Stimulated activated CD4-positive, alpha-beta T cell treated with anti-CD3 and anti-CD28 coated beads, Interleukin-4, amount 100 ng/mL, for 4 hours (primary cell): ENCODE measurements around the gene NDRG3.

ENCODE experiments used
- DNase-seq, 2 experiments: peaks; one replicate each; pipeline ENCODE4 v3.0.0-alpha.2; 2020

The NDRG3 gene

GRCh38 chr20:36745927-36746659 lies at the start of gene NDRG3:
Gene NDRG3, minus strand, starts transcription at chr20:36746090. Its CDS starts 24,355 bp downstream, at chr20:36721735.
- peak; percentile 86 to 92 for DNase-seq

- DNase-seq, result no peak
Observed at GRCh38 chr20:36794116-36794474, 48.2 kb upstream of the NDRG3 start.

GRCh38 chr20:36793294-36794115 lies 47.6 kb upstream of the NDRG3 start:
- DNase-seq, result no peak

GRCh38 chr20:36792422-36792821 lies 46.5 kb upstream of the NDRG3 start:
- no peak for DNase-seq

GRCh38 chr20:36791862-36792261 lies 46.0 kb upstream of the NDRG3 start:
- DNase-seq, result no peak

GRCh38 chr20:36786663-36787062 lies 40.8 kb upstream of the NDRG3 start:
- no peak for DNase-seq

- no peak for DNase-seq
Observed at GRCh38 chr20:36786246-36786645, 40.4 kb upstream of the NDRG3 start.

DNA sequence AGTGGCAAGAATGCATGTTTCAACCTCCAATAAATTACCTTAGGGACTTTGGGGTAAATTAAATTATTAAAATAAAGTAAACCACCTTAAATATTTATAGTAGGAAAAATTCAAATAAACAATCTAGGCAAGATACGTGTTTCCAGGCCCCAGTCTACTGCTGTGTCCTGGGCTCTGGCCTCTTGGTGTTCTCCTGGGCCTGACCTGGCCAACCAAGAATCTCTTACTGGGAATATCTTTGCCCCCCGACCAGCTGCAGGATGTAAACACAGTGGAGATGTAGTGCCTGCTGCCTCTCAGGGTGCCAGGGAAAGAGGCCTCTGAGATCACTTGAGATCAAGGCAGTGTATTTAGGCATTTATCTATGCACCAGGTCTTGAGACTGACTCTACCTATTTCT lies 39.4 kb upstream of the NDRG3 start:
- no peak for DNase-seq

DNA sequence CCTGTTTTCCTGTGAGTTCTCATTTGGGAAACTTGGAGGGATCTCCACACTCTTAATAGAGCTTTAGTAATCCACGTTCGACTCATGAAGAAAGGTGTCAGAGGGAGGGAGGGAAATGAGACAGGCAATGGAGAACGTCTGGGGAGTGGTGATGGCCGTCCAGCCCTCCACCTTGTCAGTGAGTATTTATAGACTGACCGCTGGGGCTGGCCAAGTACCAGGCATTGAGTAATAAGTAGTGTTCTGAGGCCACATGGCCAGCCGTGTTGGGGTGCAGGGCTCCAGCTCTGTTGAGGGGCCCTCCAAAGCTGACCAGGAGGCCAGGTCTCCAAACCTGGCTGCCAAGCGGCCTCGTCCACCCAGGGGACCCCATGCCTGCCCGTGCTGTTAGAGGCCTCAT lies 39.0 kb upstream of the NDRG3 start:
- DNase-seq, result no peak

DNA sequence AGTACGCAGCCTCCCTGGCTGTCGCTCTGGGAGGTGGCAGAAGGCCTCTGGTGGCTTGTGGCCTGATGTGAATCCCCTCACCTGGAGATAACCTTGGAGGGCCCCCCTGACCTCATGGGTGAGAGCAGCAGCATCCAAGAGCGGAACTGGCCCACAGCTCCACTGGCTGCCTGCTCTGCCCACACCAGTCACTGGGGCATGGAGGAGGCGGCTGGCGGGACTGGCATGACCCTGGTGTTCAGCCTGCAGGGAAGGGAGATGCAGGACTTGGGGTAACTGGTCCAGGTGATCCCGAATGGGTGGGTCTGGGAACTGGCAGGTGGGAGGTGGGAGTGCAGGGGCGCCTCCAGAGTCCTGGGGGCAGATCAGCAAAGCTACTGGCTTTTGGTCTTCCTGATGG lies 38.2 kb upstream of the NDRG3 start:
- no peak for DNase-seq

GRCh38 chr20:36779656-36780025 lies 33.8 kb upstream of the NDRG3 start:
- DNase-seq, result no peak

DNA sequence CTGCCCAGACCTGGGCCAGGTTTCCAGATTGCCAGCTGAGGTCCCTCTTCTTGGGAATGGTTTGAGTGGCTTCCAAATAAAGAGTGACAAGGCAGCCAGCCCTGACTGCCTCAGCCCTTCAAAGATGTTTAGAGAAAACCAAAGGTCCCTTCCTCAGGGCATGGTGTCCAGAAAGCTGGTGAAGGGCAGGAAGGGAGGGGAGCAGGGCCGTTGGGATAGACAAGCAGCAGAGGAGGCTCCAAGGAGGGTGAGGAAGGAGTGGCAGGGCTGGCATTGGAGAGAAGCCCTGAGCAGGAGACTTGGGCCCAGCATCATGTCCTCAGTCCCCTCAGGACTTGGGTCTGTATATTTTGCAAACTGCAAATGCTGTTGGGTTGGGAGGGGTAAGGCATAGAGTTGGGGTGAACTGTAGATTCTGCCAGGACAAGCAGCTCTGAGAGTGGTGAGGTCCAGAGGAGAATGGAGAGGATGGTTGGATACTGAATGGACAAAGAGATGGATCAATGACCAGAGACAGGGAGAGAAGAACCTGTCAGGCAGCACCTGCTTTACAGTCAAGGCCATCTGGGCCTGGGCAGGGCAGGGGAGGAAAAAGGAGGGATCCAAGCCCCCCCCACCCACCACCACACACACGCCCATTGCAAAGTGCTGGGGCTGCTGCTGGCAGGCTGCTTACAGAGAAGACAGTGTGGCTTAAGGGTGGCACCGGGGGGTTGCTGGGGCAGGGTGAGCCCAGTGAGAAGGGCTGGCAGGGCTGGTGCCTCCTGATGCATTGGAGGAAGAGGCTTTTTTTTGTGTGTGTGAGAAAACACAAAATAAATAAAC lies 33.2 kb upstream of the NDRG3 start:
- DNase-seq, result no peak

DNA sequence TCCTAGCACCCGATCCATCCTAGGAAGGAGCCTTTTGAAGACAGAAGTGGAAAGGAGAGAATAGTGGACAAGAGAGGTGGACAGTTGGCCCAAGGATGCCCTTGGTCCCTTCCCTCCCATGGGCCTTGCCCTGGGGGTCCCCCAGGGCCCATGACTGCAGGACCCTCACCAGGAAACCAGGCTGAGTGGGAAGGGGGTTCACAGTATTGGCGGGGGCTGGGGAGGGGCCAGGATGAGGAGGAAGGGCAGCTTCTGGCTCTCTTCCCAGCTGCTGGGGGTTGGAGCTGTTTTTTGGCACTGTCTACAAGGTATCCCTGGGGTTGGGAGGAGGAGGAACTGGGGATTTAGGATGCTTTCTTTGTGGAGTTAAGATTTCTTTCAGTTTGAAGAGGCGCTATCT lies 31.7 kb upstream of the NDRG3 start:
- no peak for DNase-seq

DNA sequence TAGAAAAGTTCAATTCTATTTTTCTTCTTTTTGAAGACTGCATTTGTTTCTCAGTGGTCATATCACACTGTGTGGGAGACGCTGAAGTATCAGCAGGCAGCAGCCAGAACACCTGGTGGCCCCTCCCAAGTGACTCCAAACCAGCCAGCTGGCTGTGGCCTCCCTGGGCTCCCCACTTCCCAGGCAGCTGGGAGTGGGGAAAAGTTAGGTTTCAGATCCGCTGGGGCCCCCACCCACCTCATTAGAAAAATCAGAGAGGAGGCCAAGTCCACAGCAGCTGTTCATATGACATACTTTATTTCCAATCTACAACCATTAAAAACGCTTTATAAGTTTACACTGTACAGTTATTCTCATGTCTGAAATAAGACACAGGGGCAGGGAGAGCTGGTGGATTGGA lies 31.3 kb upstream of the NDRG3 start:
- no peak for DNase-seq

- no peak for DNase-seq
Observed at GRCh38 chr20:36775826-36776225, 29.9 kb upstream of the NDRG3 start.

- no peak for DNase-seq
Observed at GRCh38 chr20:36775196-36775595, 29.3 kb upstream of the NDRG3 start.

DNA sequence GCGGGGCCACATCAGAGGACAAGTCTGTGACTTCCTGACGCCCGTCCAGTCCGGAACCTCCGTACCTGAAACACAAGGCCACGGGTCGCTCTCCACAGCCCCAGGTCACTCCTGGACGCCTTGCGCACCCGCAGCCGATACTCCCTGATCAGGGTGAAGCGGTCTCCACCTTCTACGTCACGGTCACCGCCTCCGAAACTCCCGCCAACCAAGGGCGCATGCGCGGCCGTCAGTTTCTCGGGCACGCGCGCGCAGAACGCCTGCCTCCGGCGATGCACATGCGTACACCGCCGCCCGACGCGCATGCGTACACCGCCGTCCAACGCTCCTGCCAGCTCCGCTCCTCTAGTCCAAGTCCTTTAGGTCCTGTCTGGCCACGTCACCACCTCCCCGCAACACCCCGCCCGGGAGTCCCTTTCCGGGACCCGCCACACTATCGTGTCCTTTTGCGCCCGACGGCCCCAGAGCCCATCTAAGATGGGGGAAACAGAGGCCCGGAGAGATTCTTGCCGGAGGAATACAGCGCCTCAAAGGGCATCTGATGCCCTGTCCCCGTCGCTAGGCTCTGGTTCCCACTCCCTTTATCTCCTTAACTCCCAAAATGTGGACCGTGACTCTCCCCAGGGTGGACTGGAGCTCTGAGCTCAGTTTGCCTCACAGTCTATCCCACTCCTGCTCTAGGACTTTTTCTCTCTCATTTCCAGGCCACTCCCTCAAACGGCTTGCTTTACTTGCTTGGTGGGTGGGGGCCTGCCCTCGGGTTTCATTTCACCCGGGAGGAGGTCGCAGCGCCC lies 27.9 kb upstream of the NDRG3 start, which contains the start of gene DSN1:
Gene DSN1, minus strand, starts transcription at position 167 of the 794 bp plus-strand sequence. CDS start 2,305 bp downstream, outside the sequence.
- peak; percentile 95 to 99 for DNase-seq

DNA sequence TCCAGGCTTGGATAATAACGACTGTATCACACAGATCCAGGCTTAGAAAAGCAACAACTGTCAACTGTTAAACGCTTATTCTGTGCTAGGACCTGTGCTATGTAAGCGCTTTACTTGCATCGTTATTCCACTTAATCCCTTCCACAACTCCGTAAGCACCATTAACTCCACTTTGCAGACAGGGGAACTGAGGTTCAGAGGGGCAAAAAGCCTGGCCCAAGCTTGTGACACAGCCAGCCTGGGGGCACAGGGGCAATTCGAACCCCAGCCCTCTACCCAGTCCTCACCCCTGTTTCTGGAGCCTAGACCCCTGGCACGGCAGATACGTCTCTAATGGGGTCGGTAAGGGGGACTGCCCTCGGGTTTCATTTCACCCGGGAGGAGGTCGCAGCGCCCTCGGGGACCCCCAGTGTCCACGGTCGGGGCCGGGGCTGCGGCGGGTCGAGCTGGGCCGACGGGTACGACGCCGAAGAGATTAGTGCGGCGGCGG lies 27.3 kb upstream of the NDRG3 start:
- DNase-seq, result peak in 1 of 2 experiments; percentile 1

- no peak for DNase-seq
Observed at GRCh38 chr20:36770680-36771079, 24.8 kb upstream of the NDRG3 start.

DNA sequence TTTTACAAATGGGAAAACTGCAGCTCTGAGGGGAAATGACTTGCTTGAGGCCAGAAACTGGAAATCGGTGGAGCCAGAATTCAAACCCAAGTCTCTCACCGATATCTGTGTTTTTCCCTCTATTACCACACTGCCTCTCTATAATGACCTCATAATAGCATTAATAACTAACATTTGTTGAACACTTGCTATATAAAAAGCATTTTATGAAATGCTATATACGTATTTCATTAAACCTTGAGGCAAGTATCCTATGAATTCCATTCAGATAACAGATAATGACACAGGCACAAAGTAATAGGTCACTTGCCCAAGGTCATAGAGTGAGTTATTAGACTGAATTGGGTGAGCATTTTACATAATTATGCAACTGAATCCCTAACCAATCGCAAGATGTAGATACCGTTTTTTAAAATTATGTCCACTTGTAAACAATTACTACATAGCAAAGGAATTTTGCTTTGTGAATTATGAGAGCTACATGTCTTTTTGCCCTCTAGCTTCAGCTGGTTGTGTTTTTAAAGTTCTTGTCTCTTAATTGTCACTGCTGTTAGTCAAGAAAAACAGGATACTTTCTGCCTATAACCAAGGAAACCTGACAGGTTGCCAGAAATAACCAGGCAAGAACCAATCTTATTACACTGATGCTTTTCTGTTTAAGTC lies 23.0 kb upstream of the NDRG3 start:
- DNase-seq, result no peak

- no peak for DNase-seq
Observed at GRCh38 chr20:36761125-36761524, 15.2 kb upstream of the NDRG3 start.

GRCh38 chr20:36760647-36761046 lies 14.8 kb upstream of the NDRG3 start:
- DNase-seq, result no peak
